Fibroblast of skin of back (primary cell): ENCODE measurements around the gene SESTD1.
"Not testable (repeated sequence)": the region's sequence is repeated elsewhere in the genome, so short reads cannot be mapped to it uniquely, and the experiment has no call there.

Source experiments
- DNase-seq: peaks from one replicate; pipeline ENCODE4 v3.0.0-alpha.2; 2013

The SESTD1 gene

GRCh38 chr2:179104736-179105135, 159.9 kb downstream of the SESTD1 start:
- DNase-seq = peak; percentile 50

GRCh38 chr2:179098080-179098689, 166.4 kb downstream of the SESTD1 start:
- no peak for DNase-seq

GRCh38 chr2:179097131-179097530, 167.5 kb downstream of the SESTD1 start:
- DNase-seq = no peak

GRCh38 chr2:179096090-179096489, 168.5 kb downstream of the SESTD1 start:
- DNase-seq = no peak

GRCh38 chr2:179092912-179093311, 171.7 kb downstream of the SESTD1 start:
- DNase-seq = not testable (repeated sequence)

GRCh38 chr2:179082697-179083096, 181.9 kb downstream of the SESTD1 start:
- DNase-seq = no peak

- no peak for DNase-seq
These were observed 182.7 kb downstream of the SESTD1 start for GRCh38 chr2:179081954-179082353.

GRCh38 chr2:179072527-179072926, 192.1 kb downstream of the SESTD1 start:
- DNase-seq = no peak

- no peak for DNase-seq
These were observed 192.7 kb downstream of the SESTD1 start for GRCh38 chr2:179071810-179072355.

GRCh38 chr2:179070895-179071294, 193.7 kb downstream of the SESTD1 start:
- peak; percentile 26 for DNase-seq

GRCh38 chr2:179069685-179070084, 194.9 kb downstream of the SESTD1 start:
- DNase-seq = no peak

- no peak for DNase-seq
These were observed 195.5 kb downstream of the SESTD1 start for GRCh38 chr2:179068991-179069643.

GRCh38 chr2:179059026-179059700, 205.5 kb downstream of the SESTD1 start:
- DNase-seq = no peak

- no peak for DNase-seq
These were observed 206.9 kb downstream of the SESTD1 start for GRCh38 chr2:179057737-179058136.

- DNase-seq = not testable (repeated sequence)
These were observed 211.1 kb downstream of the SESTD1 start for GRCh38 chr2:179053568-179053967.
